HG02588 (cell line): ENCODE results near the gene NLRP12.
"Not testable (repeated sequence)": the region's sequence is repeated elsewhere in the genome, so short reads cannot be mapped to it uniquely, and the experiment has no call there.

Source experiments
- ATAC-seq: cut with Tn5 transposase; IDR thresholded peaks from one replicate; pipeline ENCODE4 v1.9.1; 2021; ENCODE audit warnings: mild to moderate bottlenecking, moderate library complexity; ENCODE audit not compliant: unreplicated experiment

Gene NLRP12, protein sequence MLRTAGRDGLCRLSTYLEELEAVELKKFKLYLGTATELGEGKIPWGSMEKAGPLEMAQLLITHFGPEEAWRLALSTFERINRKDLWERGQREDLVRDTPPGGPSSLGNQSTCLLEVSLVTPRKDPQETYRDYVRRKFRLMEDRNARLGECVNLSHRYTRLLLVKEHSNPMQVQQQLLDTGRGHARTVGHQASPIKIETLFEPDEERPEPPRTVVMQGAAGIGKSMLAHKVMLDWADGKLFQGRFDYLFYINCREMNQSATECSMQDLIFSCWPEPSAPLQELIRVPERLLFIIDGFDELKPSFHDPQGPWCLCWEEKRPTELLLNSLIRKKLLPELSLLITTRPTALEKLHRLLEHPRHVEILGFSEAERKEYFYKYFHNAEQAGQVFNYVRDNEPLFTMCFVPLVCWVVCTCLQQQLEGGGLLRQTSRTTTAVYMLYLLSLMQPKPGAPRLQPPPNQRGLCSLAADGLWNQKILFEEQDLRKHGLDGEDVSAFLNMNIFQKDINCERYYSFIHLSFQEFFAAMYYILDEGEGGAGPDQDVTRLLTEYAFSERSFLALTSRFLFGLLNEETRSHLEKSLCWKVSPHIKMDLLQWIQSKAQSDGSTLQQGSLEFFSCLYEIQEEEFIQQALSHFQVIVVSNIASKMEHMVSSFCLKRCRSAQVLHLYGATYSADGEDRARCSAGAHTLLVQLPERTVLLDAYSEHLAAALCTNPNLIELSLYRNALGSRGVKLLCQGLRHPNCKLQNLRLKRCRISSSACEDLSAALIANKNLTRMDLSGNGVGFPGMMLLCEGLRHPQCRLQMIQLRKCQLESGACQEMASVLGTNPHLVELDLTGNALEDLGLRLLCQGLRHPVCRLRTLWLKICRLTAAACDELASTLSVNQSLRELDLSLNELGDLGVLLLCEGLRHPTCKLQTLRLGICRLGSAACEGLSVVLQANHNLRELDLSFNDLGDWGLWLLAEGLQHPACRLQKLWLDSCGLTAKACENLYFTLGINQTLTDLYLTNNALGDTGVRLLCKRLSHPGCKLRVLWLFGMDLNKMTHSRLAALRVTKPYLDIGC

DNA sequence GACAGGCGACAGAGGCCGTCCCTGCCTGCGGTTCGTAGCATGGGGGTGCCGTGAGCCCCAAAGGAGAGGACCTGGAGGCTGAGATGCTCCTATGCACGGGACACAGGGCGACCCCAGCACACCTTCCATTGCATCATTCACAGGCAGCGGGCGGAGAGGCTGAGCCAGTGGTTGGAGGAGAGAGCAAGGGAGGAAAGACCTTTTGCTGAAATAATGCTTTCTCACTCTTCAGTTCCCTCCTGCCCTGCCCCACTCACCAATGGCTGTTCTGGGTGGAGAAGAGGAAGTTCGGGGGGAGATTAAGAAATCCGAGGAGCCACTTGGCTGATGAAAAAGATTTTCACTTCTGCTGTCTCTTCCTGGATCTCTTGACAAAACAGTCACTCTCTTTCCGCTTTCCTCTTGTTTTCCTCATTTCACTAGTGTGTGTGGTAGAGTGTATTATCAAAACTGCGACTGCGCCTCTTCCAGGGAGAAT, at the start of gene NLRP12:
TSS of gene NLRP12 (minus strand) at position 181 of the 478 bp plus-strand sequence. CDS start at position 41, 140 bp downstream.
- no peak for ATAC-seq

- no peak for ATAC-seq
Measured at GRCh38 chr19:53872762-53873161, 48.6 kb upstream of the NLRP12 start.

DNA sequence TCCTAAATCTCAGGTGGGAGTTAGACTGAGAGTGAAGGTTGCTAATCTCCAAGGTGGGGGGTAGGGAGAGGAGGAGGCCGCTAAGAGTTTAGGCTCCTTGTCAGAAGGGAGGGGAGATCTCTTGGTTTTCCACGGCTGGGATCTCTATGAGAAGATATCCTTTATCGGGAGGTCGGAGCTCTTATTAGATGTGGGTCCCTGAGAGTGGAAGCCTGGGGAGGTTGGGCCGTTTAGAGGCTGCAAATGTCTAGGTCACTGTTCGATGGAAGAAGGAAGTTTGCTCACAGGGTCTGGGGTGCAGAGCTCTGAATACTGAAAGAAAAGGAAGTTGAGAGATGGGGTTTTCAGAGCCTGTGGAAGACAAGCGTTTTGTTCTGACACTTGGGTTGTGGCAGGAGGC, 47.3 kb upstream of the NLRP12 start:
- ATAC-seq = no peak

GRCh38 chr19:53870485-53870844, 46.4 kb upstream of the NLRP12 start:
- ATAC-seq = no peak

DNA sequence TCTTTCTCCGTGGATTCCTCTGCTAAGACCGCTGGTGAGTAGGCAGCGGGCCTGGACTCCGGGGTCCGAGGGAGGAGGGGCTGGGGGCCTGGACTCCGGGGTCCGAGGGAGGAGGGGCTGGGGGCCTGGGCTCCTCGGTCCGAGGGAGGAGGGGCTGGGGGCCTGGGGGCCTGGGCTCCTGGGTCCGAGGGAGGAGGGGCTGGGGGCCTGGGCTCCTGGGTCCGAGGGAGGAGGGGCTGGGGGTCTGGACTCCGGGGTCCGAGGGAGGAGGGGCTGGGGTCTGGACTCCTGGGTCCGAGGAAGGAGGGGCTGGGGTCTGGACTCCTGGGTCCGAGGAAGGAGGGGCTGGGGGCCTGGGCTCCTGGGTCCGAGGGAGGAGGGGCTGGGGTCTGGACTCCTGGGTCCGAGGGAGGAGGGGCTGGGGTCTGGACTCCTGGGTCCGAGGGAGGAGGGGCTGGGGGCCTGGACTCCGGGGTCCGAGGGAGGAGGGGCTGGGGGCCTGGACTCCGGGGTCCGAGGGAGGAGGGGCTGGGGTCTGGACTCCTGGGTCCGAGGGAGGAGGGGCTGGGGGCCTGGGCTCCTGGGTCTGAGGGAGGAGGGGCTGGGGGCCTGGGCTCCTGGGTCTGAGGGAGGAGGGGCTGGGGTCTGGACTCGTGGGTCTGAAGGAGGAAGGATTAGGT, 45.8 kb upstream of the NLRP12 start:
- not testable (repeated sequence) for ATAC-seq

- ATAC-seq = peak; percentile 34
Measured at GRCh38 chr19:53868892-53869804, 45.0 kb upstream of the NLRP12 start.

- no peak for ATAC-seq
Measured at GRCh38 chr19:53868091-53868891, 44.2 kb upstream of the NLRP12 start.

DNA sequence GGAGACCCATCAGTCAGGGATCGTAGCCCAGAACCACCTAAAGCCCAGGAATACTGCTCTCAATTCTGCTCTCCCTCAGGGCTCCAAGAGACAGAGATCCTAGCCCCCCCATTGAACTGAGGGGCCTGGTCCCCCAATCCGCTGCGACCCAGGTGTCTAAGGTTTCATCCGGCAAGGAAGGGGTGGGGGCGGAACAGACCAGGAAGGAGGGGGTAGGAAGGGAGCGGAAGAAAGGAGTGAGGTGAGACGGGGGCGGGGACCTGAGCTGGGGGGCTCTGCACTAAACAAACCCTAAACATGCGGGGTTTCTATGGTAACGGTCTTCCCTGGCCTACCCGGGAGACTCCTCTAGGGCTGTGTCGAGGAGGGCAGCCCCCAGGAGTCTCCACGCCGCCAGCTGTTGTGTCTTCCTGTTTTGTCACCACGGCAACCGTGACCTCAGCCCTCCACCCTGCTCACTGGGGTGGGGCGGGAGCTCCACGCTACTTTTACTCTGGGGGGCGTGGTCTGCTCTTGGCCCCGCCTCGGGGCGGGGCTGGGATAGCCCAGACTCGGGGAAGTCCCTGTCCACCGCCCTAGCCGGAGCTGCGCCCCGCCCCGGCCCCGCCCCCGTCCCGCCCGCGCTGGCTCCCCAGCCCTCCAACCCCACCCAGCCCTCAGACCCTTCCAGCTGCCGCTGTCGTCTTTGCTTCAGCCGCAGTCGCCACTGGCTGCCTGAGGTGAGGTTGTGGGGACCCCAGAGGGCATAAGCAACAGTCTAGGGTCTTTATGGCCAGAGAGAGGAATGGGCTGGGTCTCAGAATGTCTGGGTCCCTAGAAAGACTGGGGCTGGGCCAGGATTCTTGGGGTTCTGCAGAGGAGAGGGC, 43.3 kb upstream of the NLRP12 start, which contains the start of gene MYADM:
TSS of gene MYADM (plus strand) at position 659 of the 866 bp plus-strand sequence. CDS start 5,647 bp downstream, outside the sequence.
- ATAC-seq = peak; percentile 59

- no peak for ATAC-seq
Measured at GRCh38 chr19:53866865-53867224, 42.7 kb upstream of the NLRP12 start.

DNA sequence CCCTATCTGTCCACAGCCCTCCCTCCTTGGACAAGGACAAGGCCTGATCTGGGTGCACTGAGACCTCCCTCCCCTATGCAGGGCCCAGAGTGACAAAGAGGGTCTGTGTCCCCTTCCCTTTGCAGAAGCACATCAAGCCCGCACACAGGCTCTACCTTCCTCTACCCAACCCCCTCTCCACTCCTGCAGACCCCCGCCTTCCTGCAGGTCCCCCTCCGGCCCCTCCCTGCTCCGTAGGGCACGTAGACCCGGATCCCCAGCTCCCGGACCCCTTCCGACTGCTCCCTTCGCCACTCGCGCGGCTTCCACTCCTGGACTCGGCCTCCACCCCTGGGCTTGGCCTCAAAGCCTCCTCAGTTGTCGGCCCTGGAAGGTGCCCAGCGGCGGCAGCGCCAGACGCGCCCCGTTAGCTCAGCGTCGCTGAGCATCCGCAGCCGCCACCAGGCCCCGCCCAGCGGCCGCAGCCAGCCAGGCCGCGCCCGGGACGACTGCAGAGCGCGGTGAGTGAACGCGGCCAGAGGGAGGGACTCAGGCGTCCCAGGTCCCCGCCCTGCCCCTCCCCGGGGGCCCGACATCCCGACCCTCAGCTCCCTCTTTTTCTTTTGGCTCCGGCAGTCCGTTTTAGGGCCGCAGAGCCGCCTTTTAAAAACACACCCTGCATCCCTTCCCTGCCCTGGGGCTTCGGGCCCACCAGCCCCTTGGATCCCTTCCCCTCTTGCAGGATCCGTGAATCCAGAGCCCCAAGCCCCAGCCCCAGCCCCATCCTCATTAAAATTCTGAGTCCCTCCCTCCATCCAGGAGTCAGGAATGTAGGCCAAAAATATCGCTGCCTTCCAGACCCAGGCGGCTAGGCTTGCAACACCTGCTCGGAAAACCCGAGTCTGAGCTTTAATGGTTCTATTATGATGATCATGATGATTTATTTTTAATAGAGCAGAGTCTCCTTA, 42.1 kb upstream of the NLRP12 start:
- no peak for ATAC-seq

- no peak for ATAC-seq
Measured at GRCh38 chr19:53865523-53865917, 41.4 kb upstream of the NLRP12 start.

- no peak for ATAC-seq
Measured at GRCh38 chr19:53864308-53864836, 40.3 kb upstream of the NLRP12 start.

DNA sequence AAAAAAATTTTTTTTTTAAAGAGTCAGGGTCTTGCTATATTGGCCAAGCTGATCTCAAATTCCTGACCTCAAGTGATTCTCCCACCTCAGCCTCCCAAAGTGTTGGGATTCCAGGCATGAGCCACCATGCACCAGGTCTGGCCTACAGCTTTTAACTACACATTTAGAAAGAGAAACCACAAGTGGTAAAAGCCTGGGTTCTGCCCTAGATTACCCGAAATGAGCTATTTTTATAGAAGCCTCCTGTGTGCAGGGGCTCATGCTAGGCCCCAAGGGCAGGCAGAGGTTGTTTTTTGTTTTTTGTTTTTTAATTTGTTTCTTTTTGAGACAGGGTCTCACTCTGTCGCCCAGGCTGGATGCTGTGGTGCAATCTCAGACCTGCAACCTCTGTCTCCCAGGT, 29.6 kb upstream of the NLRP12 start:
- peak; percentile 61 for ATAC-seq

- ATAC-seq = no peak
Measured at GRCh38 chr19:53849237-53849676, 25.1 kb upstream of the NLRP12 start.

DNA sequence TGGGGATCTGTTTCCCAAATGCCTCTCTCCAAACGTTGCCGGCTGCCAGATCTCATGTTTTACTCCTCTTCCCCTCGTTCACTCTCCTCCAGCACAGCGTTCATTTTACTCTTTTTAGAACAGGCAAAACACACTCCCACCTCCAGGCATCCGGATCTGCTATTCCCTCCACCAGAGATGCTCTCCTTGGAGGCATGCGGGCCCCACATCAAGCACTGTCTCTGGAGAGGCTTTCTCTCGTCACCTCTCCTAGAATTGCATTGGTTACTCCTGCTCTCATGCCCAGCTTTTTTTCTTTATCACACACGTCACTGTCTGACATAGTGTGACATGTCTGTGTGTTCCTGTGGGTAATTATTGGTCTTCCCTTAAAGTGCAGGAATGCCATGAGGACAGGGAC, 23.4 kb upstream of the NLRP12 start:
- no peak for ATAC-seq

GRCh38 chr19:53844849-53845246, 20.7 kb upstream of the NLRP12 start:
- no peak for ATAC-seq

GRCh38 chr19:53840914-53841313, 16.8 kb upstream of the NLRP12 start:
- not testable (repeated sequence) for ATAC-seq
